Stimulated activated CD8-positive, alpha-beta memory T cell treated with anti-CD3 and anti-CD28 coated beads, Interleukin-15, amount 100 ng/mL, for 4 hours (primary cell): ENCODE results near the gene DIP2C.
"Not testable (repeated sequence)": the region's sequence is repeated elsewhere in the genome, so short reads cannot be mapped to it uniquely, and the experiment has no call there.

Experiments used
- DNase-seq, 2 donors: peaks; one replicate each; pipeline ENCODE4 v3.0.0-alpha.2; 2020; ENCODE audit warnings: low read depth in 2 of 2

Gene DIP2C, protein sequence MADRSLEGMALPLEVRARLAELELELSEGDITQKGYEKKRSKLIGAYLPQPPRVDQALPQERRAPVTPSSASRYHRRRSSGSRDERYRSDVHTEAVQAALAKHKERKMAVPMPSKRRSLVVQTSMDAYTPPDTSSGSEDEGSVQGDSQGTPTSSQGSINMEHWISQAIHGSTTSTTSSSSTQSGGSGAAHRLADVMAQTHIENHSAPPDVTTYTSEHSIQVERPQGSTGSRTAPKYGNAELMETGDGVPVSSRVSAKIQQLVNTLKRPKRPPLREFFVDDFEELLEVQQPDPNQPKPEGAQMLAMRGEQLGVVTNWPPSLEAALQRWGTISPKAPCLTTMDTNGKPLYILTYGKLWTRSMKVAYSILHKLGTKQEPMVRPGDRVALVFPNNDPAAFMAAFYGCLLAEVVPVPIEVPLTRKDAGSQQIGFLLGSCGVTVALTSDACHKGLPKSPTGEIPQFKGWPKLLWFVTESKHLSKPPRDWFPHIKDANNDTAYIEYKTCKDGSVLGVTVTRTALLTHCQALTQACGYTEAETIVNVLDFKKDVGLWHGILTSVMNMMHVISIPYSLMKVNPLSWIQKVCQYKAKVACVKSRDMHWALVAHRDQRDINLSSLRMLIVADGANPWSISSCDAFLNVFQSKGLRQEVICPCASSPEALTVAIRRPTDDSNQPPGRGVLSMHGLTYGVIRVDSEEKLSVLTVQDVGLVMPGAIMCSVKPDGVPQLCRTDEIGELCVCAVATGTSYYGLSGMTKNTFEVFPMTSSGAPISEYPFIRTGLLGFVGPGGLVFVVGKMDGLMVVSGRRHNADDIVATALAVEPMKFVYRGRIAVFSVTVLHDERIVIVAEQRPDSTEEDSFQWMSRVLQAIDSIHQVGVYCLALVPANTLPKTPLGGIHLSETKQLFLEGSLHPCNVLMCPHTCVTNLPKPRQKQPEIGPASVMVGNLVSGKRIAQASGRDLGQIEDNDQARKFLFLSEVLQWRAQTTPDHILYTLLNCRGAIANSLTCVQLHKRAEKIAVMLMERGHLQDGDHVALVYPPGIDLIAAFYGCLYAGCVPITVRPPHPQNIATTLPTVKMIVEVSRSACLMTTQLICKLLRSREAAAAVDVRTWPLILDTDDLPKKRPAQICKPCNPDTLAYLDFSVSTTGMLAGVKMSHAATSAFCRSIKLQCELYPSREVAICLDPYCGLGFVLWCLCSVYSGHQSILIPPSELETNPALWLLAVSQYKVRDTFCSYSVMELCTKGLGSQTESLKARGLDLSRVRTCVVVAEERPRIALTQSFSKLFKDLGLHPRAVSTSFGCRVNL (N-terminal part only)

DNA sequence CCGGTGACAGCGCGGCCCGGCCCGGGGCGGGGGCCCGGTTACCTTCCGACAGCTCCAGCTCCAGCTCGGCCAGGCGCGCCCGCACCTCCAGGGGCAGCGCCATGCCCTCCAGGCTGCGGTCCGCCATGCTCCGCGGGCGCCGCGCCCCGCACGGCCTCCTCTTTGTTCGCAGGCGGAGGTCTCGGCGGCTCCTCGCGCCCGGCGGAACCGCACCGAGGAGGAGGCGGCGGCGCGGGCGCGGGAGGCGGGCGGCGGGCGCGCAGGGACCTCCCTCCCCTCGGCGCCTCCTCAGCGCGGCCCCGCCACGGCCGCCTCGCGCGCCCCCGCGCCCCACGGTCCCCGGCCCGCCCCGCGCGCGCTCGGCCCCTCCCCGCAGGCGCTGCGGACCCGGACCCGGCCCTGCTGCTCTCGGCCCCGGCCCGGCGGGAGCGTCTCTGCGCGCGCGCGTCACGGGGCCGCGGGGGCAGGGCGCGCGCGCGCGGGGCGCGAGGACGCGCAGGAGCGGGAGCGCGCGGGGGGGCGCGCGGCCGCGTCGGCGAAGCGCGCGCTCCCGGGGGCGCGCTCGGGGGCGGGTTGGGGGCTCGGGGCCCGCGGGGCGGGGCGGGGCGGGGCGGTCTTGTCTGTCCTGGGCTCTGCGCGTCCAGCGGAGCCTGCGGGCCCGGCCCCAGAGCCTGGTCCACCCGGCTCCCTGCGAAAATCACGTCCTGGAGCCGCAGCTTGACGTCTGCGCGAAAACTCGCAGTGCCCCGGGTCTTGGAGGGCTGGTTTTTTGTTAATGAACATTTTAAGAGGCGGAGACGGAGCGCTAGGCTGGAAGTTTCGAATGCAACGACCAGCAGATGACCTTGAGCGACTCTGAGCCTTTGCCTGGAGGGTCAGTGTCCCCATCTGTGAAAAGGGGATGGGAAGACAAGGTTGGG, at the start of gene DIP2C:
Gene DIP2C, minus strand, starts transcription at position 217 of the 920 bp plus-strand sequence. Its CDS starts 90 bp downstream, at position 127.
- DNase-seq = no peak

DNA sequence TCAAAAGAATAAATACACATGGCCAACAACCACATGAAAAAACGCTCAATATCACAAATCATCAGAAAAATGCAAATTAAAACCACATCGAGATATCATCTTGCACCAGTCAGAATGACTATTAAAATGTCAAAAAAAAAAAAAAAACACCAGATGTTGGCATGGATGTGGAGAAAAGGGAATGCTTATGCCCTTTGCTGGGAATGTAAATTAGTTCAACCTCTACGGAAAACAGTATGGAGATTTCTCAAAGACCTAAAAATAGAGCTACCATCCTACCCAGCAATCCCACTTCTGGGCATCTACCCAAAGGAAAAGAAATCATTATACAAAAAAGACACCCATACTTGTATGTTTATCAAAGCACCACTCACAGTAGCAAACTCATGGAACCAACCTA, 45.0 kb upstream of the DIP2C start:
- DNase-seq = no peak

DNA sequence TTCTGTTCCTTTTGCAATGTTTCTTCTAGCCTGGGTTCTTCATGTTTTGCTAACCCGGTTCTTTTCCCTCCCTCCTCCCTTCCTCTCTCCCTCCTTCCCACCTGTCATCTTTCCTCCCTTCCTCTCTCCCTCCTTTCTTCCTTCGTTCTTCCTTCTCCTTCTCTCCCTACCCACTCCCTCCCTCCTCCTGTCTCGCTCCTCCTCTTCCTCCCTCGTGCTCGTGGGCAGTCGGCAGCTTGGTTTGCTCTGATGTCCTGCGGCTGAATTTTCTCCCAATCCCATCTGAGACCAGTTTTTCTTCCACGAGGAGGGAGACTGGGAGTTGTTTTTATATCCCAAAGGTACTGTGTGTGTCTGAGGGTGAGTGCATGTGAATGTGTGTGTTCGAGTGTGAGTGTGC, 43.6 kb upstream of the DIP2C start:
- DNase-seq = no peak

DNA sequence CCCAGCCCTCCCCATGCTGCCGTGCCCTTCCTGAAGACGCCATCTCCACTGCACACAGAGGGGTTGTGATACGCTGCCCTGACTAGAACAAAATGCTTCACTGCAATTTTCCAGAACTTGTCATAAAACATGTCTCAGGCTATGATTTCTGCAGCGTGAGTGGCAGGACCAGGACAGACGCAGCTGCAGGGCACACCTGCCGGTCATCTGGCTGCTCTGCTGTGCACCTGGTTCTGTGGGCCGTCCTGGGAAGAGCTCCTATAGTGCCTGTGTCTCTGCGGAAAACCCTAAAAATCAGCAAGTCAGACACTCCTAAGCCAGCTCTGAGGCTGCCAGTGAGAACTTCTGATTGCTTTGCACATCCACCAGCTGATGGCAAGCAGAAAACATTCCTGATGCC, 39.7 kb upstream of the DIP2C start:
- no peak for DNase-seq

DNA sequence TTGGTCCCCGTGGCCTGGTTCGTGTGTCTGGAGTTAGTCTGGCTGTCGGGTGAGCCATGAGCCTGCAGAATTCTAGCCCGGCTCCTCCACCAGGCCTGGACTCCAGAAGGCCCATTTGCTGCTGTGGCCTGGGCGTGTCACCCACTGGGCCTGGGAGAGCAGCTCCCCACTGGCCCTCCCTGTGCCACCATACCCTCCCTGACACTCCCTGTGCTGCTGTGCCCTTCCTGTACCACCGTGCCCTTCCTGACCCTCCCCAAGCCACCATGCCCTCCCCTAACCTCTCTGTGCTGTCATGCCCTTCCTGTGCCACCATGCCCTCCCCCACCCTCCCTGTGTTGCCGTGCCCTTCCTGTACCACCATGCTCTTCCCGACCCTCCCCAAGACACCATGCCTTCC, 39.1 kb upstream of the DIP2C start:
- DNase-seq = no peak

DNA sequence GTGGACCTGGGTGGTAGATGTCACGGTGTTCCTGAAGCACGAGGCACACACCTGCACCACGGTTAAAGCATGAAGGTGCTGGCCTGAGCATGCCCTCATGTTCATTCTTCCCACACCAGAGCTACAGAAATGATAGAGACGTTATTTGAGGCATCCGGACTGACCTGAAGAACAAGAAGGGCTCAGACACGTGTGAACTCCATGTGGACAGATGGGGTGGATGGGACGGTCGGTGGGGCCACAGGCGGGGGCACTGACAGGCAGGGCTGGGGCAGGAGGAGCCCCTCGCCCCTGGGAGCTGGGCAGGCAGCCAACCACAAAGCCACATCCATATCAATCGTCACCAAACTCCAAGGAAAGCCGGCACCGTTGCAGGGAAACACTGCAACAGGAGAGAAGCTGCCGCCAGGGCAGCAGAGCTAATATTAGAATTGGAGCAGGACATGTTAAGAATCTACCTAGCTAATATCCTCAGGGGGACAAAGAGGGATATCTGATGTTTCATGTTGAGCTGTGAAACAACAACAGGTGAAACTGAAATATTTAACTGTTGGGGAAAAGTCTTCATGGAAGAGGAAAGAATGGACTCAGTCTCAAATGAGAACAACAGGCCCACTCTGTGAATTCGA, 37.8 kb upstream of the DIP2C start:
- DNase-seq = no peak

DNA sequence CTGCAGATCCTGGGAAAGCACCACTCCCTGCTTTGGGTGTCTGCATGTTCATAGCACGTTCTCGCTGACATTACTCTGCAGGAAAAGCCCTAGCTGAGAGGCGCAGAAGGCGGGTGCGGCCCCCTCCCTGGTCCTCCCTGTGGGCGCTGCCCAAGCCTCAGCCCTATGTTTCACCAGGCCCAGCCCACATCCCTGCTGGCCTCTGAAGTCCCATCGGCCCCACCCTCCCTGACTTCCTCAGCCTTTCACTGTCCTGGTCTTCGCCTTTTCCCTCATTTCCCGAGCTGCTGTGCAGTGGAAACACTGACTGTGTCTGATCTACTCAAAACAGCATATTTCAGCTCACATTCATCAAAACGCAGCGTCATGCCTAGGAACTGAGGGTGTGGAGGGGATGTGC, 36.3 kb upstream of the DIP2C start:
- DNase-seq = no peak

DNA sequence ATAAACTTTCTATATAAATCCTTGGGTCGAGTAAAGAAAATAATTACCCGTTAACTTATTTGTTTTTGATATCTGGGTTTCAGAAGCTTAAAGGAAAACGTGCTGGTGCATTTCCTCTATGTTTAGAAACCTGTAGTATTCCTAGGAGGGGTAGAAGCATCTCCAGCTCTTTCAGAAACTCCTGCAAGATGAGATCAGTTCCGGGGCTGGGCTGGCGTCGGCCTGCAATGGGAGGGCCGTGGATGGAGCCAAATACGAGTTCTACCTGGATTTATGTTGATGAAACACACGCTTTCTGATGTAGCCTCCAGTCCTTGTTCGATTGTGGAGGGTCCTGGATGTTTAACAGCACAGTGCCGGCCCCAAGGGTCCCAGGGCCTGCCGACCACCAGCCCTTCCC, 35.8 kb upstream of the DIP2C start:
- no peak for DNase-seq

DNA sequence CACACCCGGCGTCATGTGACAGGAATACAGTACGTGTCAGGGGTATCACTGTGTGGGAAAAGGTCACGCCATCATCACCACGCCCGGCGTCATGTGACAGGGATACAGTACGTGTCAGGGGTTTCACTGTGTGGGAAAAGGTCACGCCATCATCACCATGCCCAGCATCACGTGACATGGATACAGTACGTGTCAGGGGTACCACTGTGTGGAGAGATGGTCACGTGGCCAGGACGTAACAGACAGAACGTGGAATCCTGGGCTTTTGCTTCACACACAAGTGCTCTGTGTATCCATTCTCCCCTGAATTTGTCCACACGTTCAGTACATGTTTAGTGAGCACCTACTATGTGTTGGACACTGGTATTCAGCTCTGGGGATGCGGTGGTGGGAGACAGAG, 34.5 kb upstream of the DIP2C start:
- no peak for DNase-seq

DNA sequence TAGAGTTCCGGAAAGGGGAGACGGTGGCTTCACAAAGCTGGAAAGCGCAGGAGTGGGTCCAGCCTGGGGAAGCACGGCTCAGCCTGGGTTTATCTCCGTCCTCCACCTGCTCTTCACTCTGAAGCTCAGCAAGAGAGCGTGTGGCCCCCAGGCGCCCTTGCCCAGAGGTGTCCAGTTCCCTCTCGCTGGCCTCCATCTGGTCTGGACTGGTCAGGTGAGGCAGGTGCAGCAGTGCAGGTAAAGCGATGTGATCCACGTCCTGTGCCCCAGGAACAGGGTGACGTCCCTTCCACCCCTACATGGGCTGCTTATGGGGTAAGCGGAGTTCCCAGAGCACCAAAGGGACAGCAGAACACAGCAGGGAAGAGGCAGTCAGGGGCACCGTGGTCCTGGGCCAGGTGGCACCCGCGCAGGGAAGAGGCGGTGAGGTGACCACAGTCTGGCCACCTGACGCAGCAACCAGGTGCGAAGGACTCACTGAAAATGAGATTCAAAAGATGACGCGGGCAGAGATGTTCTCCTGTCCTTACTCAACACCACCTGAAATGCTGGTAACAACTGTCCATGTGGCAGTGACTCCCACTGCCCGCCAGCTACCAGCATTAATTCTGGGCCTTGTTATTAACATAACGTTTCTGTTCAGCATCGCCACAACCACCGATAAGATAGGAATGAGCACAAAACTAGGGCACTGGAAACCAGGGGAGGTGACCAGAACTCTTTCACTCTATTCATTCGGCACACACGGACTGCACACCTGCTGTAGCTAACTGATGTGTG, 33.0 kb upstream of the DIP2C start:
- no peak for DNase-seq

DNA sequence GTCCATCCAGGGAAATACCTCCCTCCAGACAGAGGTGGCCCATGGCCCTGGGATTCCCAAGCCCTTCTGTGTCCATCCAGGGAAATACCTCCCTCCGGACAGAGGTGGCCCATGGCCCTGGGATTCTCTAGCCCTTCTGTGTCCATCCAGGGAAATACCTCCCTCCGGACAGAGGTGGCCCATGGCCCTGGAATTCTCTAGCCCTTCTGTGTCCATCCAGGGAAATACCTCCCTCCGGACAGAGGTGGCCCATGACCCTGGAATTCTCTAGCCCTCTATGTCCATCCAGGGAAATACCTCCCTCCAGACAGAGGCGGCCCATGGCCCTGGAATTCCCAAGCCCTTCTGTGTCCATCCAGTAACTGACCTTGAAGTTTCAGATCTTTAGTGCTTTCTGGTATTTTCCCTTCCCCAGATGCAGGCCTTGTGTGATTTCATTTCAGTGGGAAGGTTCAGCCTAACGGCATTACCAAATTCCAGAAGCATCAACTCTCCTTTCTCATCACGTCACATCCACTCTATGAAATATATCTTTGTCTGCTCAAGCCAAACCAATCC, 28.8 kb upstream of the DIP2C start:
- no peak for DNase-seq

DNA sequence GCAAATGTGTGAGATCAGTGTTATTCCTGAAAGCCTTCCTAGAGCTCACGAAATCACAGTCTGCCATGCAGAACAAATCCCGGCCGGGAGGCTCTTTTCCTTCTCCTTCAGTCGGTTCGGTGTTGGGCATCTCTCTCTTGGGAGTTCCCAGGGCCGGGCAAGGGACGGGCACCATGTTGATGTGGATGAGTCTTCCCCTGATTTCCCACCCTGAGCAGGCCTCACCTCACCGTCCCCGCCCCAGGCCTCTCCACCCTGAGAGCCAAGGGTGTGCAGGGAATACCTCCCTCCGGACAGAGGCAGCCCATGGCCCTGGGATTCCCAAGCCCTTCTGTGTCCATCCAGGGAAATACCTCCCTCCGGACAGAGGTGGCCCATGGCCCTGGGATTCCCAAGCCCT, 28.0 kb upstream of the DIP2C start:
- no peak for DNase-seq

DNA sequence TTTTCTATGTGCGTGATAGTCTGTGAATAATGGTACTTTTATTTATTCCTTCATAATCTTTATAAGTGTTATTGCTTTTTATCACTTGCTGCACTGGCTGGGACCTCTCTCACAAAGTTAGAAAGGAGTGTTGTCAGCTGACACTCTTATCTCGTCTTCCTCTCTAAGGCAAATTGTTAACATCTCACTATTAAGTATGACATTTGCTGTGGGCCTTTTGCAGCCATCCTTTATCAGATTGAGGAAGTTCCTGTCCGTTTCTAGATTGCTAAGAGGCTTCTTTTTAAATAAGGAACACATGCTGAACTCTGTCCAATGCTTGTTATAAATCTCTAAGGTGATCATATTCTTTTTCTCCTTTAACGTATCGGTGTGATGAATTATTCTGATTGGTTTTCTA, 27.4 kb upstream of the DIP2C start:
- no peak for DNase-seq

DNA sequence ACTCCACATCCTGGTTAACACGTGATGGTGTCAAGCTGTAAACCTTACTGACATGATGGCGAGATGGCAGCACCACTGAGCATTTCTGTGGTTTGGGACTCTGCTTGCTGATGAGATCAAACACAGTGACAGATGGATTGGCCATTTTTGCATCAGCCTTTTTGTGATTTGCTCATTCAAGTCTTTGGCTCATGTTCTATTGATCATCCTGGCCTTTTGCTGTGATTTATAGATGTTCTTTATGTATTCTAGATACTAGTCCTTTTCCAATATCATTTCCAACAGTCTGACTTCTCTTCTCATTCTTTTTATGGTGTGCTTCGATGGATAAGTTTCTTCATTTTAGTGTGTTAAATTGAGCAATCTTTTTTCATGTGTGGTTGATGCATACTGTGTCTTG, 24.7 kb upstream of the DIP2C start:
- DNase-seq = no peak

DNA sequence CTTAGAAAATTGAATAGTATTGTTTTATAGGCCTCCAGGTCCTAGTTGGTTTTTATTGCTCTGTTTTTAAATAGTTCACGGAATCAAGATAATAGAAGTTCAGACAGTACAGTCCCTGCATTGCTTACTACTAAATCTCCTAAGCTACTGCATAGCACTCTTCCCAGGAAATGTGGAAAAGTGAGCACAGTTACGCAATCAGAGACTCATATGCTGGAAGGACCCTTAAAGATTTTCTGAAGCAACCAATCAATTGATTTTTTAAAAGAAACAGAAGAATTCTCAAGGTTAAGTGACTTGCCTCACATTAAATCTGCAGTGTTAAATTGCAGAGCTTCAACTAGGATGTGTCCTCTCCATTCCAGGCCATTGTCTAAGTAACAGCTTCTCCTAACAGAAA, 23.1 kb upstream of the DIP2C start:
- no peak for DNase-seq

DNA sequence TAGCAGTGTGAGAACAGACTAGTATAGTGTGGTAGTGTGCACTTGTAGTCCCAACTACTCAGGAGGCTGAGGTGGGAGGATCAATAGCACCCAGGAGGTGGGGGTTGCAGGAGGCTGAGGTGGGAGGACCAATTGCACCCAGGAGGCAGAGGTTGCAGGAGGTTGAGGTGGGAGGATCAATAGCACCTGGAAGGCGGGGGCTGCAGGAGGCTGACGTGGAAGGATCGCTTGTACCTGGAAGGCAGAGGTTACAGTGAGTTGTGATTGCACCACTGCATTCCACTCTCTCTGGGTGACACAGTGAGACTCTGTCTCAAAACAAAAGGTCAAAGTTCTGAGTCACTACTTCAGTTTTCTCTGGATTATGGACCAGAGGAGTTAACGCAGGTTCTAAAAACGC, 22.6 kb upstream of the DIP2C start:
- no peak for DNase-seq

DNA sequence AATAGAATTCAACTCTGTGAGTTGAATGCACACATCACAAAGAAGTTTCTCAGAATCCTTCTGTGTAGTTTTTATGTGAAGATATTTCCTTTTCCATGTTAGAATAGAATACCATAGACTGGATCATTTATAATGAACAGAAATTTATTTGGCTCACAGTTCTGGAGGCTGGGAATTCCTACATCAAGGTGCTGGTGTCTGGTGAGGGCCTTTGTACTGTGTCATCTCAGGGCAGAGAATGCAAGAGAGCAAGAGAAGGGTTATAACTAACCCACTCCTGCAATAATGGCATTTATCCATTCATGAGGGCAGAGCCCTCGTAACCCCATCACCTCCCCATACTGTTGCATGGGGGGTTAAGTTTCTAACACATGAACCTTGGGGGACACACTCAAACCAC, 18.4 kb upstream of the DIP2C start:
- no peak for DNase-seq

DNA sequence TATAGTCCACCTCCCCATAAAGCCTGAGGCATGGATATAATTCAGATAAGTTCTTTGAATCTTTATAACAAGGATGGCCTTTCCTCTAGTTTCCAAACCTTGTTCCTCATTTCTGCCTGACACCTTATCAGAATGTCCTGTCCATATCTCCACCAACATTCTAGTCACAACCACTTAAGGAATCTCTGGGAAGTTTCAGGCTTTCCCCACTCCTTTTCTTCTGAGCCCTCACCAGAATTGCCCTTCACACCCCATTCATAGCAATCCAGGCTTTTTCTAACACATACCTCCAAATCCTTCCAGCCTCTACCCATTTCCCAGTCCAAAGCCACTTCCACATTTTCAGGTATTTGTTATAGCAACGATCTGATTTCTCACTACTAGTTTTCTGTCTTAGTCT, 18.0 kb upstream of the DIP2C start:
- no peak for DNase-seq

DNA sequence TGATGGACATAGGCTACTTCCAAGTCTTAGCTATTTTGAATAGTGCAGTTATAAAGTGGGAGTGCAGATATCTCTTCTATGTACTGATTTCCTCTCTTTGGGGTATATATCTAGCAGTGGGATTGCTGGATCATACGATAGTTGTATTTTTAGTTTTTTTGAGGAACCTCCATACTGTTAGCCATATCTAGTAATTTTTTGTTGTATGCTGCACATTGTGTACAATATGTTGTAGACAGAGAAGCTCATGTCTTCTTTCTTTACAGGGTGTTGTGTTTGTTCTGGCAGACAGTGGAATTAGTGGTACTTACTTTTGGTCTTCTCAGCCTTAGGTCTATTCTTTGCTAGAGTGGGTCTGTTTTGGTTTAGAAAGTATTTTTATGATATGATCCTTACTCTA, 13.7 kb upstream of the DIP2C start:
- no peak for DNase-seq

DNA sequence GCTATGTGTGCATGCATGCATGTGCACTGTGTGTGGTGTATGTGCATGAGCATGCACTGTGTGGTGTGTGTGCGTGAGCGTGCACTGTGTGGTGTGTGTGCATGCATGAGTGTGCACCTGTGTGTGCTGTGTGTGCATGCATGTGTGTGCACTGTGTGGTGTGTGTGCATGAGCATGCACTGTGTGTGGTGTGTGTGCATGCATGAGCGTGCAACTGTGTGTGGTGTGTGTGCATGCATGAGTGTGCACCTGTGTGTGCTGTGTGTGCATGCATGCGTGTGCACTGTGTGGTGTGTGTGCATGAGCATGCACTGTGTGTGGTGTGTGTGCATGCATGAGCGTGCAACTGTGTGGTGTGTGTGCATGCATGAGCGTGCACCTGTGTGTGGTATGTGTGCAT, 10.7 kb upstream of the DIP2C start:
- DNase-seq = not testable (repeated sequence)
